OCI-LY7 (cell line): ENCODE results near the gene ADRB1.

ENCODE experiments used
- EZH2phosphoT487 ChIP-seq: fragments of 200-600 bp; sonication (generic); IDR thresholded peaks from 2 replicates; pipeline ENCODE4 v1.6.1; 2018; ENCODE audit warnings: low read depth, borderline replicate concordance, mild to moderate bottlenecking, mixed run types, antibody characterized with exemption, low read length, moderate library complexity, mixed read lengths
- TF ChIP-seq, protein P1 (sequence below): fragments of 200-600 bp; sonication (generic); conservative IDR thresholded peaks from 2 replicates; pipeline ENCODE4 v1.5.1; 2014; ENCODE audit warnings: mild to moderate bottlenecking, antibody characterized with exemption, low read length, moderate library complexity, mixed read lengths

DNA sequence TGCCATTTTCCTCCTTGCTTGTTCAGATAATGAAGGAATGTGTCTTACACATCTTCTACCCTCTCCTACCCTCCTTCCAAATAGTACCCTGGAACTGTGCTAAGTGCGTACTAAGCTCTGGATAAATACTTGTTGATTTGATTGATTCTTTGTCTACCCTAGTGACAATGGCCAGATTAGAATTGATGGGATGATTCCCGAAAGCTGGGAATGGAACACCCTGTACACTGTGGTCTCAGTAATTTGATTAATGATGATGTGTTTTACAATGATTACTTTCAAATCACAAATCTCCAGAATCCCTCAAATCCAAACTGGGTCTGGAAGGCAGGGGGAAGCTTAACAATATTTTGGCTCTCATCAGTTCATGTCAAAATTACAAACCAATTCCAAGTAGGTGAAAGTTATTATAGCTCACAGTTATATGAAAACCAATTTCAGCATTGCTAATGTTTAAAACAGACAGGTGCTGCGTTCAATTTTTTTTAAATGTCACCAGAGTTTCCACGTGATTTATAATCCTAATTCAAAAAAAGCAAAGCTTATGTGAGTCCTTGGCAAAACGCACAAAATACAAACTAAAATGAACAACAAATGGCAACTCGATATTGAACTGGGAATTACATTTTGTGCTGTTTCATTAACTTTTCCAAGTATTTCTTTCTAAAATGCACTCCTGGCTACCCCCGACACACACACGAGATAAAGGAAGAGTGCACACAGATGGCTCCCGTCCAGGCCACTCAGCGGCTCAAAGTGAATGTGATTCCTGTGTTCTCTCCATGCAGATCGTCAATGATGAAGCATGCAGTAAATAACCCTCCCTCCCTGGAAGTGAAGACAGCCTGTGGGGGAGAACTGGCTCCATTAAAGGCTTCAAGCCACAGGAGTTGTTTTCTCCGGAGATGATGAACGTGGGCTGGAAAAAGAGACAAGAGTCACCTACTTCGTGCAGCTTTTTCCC lies 21.7 kb upstream of the ADRB1 start:
- TF ChIP-seq, protein P1, sequence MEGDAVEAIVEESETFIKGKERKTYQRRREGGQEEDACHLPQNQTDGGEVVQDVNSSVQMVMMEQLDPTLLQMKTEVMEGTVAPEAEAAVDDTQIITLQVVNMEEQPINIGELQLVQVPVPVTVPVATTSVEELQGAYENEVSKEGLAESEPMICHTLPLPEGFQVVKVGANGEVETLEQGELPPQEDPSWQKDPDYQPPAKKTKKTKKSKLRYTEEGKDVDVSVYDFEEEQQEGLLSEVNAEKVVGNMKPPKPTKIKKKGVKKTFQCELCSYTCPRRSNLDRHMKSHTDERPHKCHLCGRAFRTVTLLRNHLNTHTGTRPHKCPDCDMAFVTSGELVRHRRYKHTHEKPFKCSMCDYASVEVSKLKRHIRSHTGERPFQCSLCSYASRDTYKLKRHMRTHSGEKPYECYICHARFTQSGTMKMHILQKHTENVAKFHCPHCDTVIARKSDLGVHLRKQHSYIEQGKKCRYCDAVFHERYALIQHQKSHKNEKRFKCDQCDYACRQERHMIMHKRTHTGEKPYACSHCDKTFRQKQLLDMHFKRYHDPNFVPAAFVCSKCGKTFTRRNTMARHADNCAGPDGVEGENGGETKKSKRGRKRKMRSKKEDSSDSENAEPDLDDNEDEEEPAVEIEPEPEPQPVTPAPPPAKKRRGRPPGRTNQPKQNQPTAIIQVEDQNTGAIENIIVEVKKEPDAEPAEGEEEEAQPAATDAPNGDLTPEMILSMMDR = no peak
- TF ChIP-seq EZH2phosphoT487 = no peak
